ENCODE measurements around the gene TTC9.

TTC9 gene

DNA sequence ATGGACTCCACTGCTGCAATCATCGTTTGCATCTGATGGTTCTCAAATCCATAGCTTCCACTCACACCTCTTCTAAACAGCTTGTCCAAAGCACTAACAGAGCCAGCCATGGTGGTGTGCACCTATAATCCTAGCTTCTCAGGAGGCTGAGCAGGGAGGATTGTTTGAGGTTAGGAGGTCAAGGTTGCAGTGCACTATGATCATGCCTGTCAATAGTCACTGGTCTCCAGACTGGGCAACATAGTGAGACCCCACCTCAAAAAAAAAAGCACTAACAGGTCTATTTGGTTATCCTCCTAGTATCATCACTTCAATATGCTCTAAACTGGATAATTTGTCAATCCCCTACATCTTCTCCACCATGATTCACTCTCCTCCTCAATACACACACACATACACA lies 63.2 kb downstream of the TTC9 start:
- no peak overlapping the region for H3K4me3 ChIP-seq (ENCODE audit: low read depth, low read length)
- TF ChIP-seq, protein P1, sequence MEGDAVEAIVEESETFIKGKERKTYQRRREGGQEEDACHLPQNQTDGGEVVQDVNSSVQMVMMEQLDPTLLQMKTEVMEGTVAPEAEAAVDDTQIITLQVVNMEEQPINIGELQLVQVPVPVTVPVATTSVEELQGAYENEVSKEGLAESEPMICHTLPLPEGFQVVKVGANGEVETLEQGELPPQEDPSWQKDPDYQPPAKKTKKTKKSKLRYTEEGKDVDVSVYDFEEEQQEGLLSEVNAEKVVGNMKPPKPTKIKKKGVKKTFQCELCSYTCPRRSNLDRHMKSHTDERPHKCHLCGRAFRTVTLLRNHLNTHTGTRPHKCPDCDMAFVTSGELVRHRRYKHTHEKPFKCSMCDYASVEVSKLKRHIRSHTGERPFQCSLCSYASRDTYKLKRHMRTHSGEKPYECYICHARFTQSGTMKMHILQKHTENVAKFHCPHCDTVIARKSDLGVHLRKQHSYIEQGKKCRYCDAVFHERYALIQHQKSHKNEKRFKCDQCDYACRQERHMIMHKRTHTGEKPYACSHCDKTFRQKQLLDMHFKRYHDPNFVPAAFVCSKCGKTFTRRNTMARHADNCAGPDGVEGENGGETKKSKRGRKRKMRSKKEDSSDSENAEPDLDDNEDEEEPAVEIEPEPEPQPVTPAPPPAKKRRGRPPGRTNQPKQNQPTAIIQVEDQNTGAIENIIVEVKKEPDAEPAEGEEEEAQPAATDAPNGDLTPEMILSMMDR (IDR thresholded peaks at IDR 0.05; ENCODE audit: borderline replicate concordance, insufficient read depth, low read depth, low read length), result no peak

DNA sequence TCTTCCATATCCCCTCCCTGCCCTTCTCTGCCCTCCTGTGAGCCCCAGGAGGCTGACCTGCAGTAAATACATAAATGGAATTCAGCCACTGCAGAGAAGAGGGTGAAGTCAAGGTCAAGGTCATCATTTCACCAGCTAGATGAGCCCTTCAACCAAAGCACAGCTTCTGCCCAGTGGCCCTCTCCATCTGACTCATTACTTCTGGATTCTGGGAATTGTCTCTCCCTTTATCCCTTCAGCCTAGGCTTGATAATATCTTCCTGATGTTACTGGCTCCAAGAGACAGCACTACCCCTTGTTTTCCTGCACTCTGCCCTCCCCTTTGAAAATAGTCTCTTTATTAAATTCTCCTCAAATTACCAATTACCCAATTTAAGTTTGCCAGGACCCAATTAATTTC lies 64.5 kb downstream of the TTC9 start:
- H3K4me3 ChIP-seq (ENCODE audit: low read depth, low read length), result no peak overlapping the region
- TF ChIP-seq, protein P1 (IDR thresholded peaks at IDR 0.05; ENCODE audit: borderline replicate concordance, insufficient read depth, low read depth, low read length), result no peak

DNA sequence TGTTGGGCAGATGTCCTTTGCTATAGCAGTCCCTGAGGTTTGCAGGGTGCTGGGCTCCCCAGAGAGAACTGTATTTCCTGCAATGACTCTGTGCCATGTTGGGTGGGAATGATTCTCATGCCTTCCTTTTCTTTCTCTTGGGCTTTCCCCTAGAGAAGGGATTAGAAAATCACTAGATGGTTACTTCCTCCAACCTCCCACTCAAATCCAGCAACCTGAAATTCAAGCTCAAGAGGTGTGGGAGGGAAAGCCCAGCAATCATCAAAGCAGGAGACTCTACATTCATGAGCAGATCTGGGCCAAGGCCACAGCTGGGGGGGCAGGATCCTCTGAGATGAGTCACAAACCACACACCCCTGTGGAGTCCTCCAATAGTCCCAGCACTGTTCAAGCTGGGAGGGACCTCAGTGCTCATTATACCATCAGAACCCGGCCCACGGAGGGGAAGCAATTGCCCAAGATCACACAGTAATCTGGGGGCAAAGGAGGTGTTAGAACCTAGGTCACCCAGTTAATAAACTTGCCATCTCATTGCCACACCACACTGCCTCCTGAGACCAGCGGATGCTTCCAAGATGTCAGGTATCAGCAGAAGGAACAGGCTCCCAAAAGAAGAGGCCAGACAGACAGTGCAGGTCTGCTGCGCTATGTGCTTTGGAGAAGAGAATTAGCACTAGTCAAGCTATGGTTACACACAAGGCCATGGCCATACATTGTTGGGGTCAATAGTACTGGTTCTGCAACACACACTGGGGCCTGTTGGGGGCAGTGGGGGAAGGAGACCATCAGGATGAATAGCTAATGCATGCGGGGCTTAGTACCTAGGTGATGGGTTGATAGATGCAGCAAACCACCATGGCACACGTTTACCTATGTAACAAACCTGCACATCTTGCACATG lies 65.7 kb downstream of the TTC9 start:
- TF ChIP-seq, protein P1 (IDR thresholded peaks at IDR 0.05; ENCODE audit: borderline replicate concordance, insufficient read depth, low read depth, low read length), result no peak
- no peak overlapping the region for H3K4me3 ChIP-seq (ENCODE audit: low read depth, low read length)

DNA sequence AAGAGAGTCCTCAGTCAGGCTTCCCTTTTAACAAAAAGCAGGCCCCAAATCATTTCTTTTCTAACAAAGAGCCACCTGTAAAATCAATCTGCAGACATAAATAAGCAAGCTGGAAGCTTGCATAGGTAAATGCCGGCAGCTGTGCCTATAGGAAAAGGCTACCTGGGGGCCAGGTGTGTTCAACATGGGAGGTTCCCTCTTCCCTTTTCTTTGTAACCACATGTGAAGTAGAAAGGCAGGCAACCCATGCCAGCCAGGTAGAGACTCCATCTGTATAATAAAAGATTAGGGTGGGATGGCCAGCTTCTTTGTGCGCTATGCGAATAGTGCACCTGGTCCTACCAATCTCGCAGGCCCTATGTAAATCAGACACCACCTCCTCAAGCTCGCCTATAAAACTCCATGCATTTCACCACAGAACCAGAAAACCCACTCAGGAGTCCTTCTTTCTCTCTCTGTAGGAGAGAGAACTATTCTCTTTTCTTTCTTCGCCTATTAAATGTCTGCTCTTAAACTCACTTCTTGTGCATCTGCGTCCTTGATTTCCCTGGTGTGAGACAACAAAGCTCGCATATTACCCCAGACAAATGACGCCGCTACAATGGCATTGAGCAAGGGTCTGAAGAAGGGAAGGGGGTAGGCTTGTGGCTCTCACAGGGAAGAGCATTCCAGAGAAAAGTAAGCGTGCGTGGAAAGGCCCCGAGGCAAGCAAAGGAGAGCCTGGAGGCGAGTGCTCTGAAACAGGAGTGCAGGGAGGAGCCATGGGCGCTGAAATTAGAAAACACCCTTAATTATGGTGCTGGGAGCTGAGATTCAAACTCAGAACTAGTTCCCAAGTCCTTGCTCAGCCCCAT lies 67.2 kb downstream of the TTC9 start:
- no peak overlapping the region for H3K4me3 ChIP-seq (ENCODE audit: low read depth, low read length)
- TF ChIP-seq, protein P1 (IDR thresholded peaks at IDR 0.05; ENCODE audit: borderline replicate concordance, insufficient read depth, low read depth, low read length), result no peak

DNA sequence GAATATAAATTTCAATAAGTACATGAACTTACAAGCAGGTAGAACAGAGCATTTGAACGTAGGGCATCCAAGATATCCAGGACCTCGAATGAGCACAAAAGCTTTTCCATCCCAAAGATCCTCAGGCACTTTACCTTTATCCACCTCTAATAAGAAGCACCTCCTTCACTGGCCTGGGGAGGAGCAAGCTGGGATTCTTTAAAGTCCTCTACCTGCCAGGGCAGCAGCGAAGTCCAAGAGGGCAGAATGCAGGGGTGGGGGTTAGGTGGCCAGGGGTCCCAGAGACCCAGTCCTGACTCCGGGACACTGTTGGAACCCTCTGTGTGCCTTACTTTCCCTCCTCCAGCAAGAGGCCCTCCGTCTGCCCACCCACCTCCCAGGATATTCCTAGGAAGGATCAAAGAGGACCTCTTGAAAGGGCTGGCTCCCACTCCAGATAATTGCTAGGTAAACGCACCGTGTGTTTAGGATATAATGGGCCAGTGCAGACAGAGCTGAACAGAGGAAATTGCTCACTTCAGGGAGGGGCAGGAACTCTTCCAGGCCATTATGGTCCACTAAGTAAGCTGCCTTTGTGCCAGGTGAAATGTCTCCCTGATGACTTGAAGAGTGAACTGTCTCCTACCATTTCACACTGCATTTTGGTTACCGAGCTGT lies 68.1 kb downstream of the TTC9 start:
- TF ChIP-seq, protein P1 (IDR thresholded peaks at IDR 0.05; ENCODE audit: borderline replicate concordance, insufficient read depth, low read depth, low read length), result no peak
- no peak overlapping the region for H3K4me3 ChIP-seq (ENCODE audit: low read depth, low read length)

DNA sequence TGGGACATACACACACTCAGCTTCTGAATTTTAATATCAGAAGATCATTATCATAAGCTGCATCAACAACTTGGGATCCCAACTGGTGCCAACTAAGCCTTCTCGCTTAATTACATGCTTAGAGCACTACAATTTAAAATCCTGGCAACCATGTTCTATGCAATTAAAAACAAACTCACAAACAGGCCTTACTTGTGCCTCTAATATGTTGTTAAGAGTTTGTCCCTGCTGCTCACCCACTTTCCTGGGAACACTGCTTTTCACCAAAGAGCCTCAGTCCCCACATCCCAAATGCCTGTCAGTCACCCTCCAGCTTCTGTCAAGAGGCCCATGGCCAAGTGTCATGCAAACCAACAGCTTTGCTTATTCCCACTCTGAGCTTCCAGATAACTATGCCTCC lies 69.7 kb downstream of the TTC9 start:
- H3K4me3 ChIP-seq (ENCODE audit: low read depth, low read length), result no peak overlapping the region

More for the DNA sequence above, 69.7 kb downstream of the TTC9 start:
- TF ChIP-seq, protein P1 (IDR thresholded peaks at IDR 0.05; ENCODE audit: borderline replicate concordance, insufficient read depth, low read depth, low read length), result no peak

Data from GM12875 (cell line).